ENCODE measurements around the gene MCM3. TPM values are rescaled to one million over a fixed set of nuclear protein-coding genes. Genes with fewer than 3 reads are reported as not detected.

The MCM3 gene
- polyA plus RNA-seq, 6 donors from 2014 or later: 45.1 to 70.0 (median 57.3) TPM

- Mint-ChIP-seq H3K27ac (peak overlapping the region in 1 of 6 donors; percentile 40), H3K9me3 (peaks cover 0 to 2% (median 0%) of the 10 kb centered on the region in 7 donors), H3K4me3 (no peak overlapping the region), H3K36me3 (peaks cover 0 to 4% of the 10 kb centered on the region in 2 donors), H3K27me3 (no peaks in the 10 kb centered on the region), H3K4me1 (peaks cover 18 to 28% (median 19%) of the 10 kb centered on the region in 3 donors)
- ATAC-seq (ENCODE audit: low read depth in 2 of 2): no peak
- no peak for DNase-seq
Measured at GRCh38 chr6:52293067-52293466, 8.5 kb upstream of the MCM3 start.

- H3K27ac Mint-ChIP-seq: peak overlapping the region in 2 of 6 donors; percentile 28 to 56
- peaks cover 0 to 10% (median 4%) of the 10 kb centered on the region in 3 donors for H3K4me1 Mint-ChIP-seq
- no peaks in the 10 kb centered on the region for H3K36me3 Mint-ChIP-seq
- DNase-seq (no peak), ATAC-seq (ENCODE audit: low read depth in 2 of 2) (no peak)
- H3K4me3 Mint-ChIP-seq: no peak overlapping the region
- H3K9me3 Mint-ChIP-seq: no peaks in the 10 kb centered on the region
- no peaks in the 10 kb centered on the region for H3K27me3 Mint-ChIP-seq
Measured at GRCh38 chr6:52288841-52289240, 4.3 kb upstream of the MCM3 start.

- H3K36me3 Mint-ChIP-seq: no peaks in the 10 kb centered on the region
- ATAC-seq (ENCODE audit: low read depth in 2 of 2) (no peak), DNase-seq (no peak)
- H3K9me3 Mint-ChIP-seq: no peaks in the 10 kb centered on the region
- no peaks in the 10 kb centered on the region for H3K27me3 Mint-ChIP-seq
- peak overlapping the region in 2 of 6 donors; percentile 14 to 28 for H3K27ac Mint-ChIP-seq
- H3K4me1 Mint-ChIP-seq: peaks cover 5 to 14% (median 7%) of the 10 kb centered on the region in 3 donors
- H3K4me3 Mint-ChIP-seq: no peak overlapping the region
Measured at GRCh38 chr6:52288216-52288615, 3.7 kb upstream of the MCM3 start.

GRCh38 chr6:52286798-52287432, 2.4 kb upstream of the MCM3 start:
- ATAC-seq (ENCODE audit: low read depth in 2 of 2) (no peak), DNase-seq (peak; percentile 30)
- Mint-ChIP-seq H3K4me1 (peaks cover 9 to 24% (median 13%) of the 10 kb centered on the region in 3 donors), H3K4me3 (peak overlapping the region in 1 of 8 donors; percentile 42), H3K27ac (peak overlapping the region in 1 of 6 donors; percentile 75), H3K27me3 (no peaks in the 10 kb centered on the region), H3K9me3 (no peaks in the 10 kb centered on the region), H3K36me3 (peaks cover 0 to 9% of the 10 kb centered on the region in 2 donors)

- Mint-ChIP-seq H3K27me3 (no peaks in the 10 kb centered on the region), H3K27ac (no peak overlapping the region), H3K9me3 (no peaks in the 10 kb centered on the region), H3K36me3 (peaks cover 7 to 9% of the 10 kb centered on the region in 2 donors), H3K4me3 (no peak overlapping the region), H3K4me1 (peaks cover 12 to 23% (median 13%) of the 10 kb centered on the region in 3 donors)
- no peak for ATAC-seq (ENCODE audit: low read depth in 2 of 2)
- no peak for DNase-seq
Measured at GRCh38 chr6:52285177-52286068, 881 bp upstream of the MCM3 start.

GRCh38 chr6:52284131-52284459, 447 bp downstream of the MCM3 start:
- H3K27ac Mint-ChIP-seq: peak overlapping the region in 3 of 6 donors; percentile 47 to 81 (median 49)
- DNase-seq (no peak), ATAC-seq (ENCODE audit: low read depth in 2 of 2) (no peak)
- H3K27me3 Mint-ChIP-seq: no peaks in the 10 kb centered on the region
- H3K36me3 Mint-ChIP-seq: peaks cover 9 to 11% of the 10 kb centered on the region in 2 donors
- H3K9me3 Mint-ChIP-seq: no peaks in the 10 kb centered on the region
- peaks cover 13 to 23% (median 14%) of the 10 kb centered on the region in 3 donors for H3K4me1 Mint-ChIP-seq
- no peak overlapping the region for H3K4me3 Mint-ChIP-seq

GRCh38 chr6:52283111-52283510, 1.4 kb downstream of the MCM3 start:
- peaks cover 9 to 18% of the 10 kb centered on the region in 2 donors for H3K36me3 Mint-ChIP-seq
- no peak for ATAC-seq (ENCODE audit: low read depth in 2 of 2)
- H3K4me3 Mint-ChIP-seq: peak overlapping the region in 4 of 8 donors; percentile 30 to 73 (median 47)

GRCh38 chr6:52276130-52276529, 8.4 kb downstream of the MCM3 start:
- Mint-ChIP-seq H3K36me3 (peaks cover 27 to 31% of the 10 kb centered on the region in 2 donors), H3K27me3 (no peaks in the 10 kb centered on the region), H3K9me3 (no peaks in the 10 kb centered on the region), H3K4me1 (peaks cover 0 to 12% (median 3%) of the 10 kb centered on the region in 3 donors), H3K4me3 (no peak overlapping the region), H3K27ac (no peak overlapping the region)
- ATAC-seq (ENCODE audit: low read depth in 2 of 2) (no peak), DNase-seq (no peak)

More at GRCh38 chr6:52283111-52283510, 1.4 kb downstream of the MCM3 start:
- DNase-seq: no peak
- peaks cover 13 to 23% (median 14%) of the 10 kb centered on the region in 3 donors for H3K4me1 Mint-ChIP-seq
- no peaks in the 10 kb centered on the region for H3K27me3 Mint-ChIP-seq
- H3K27ac Mint-ChIP-seq: peak overlapping the region in 1 of 6 donors; percentile 13
- H3K9me3 Mint-ChIP-seq: no peaks in the 10 kb centered on the region

GRCh38 chr6:52271852-52272460, 12.6 kb downstream of the MCM3 start:
- H3K9me3 Mint-ChIP-seq: no peaks in the 10 kb centered on the region
- H3K36me3 Mint-ChIP-seq: peaks cover 24 to 47% of the 10 kb centered on the region in 2 donors
- no peak for ATAC-seq (ENCODE audit: low read depth in 2 of 2)
- H3K4me1 Mint-ChIP-seq: peaks cover 0 to 7% (median 3%) of the 10 kb centered on the region in 3 donors
- peak overlapping the region in 1 of 6 donors; percentile 7 for H3K27ac Mint-ChIP-seq
- H3K27me3 Mint-ChIP-seq: no peaks in the 10 kb centered on the region
- DNase-seq: no peak
- H3K4me3 Mint-ChIP-seq: no peak overlapping the region

GRCh38 chr6:52263709-52264540, 20.6 kb downstream of the MCM3 start:
- ATAC-seq (ENCODE audit: low read depth in 2 of 2) (peak; percentile 65 to 76), DNase-seq (peak; percentile 45)
- peak overlapping the region in 3 of 6 donors; percentile 38 to 86 (median 68) for H3K27ac Mint-ChIP-seq
- peaks cover 19 to 28% of the 10 kb centered on the region in 2 donors for H3K36me3 Mint-ChIP-seq
- no peaks in the 10 kb centered on the region for H3K27me3 Mint-ChIP-seq
- H3K9me3 Mint-ChIP-seq: no peaks in the 10 kb centered on the region
- H3K4me1 Mint-ChIP-seq: peaks cover 0 to 5% (median 4%) of the 10 kb centered on the region in 3 donors
- H3K4me3 Mint-ChIP-seq: no peak overlapping the region

- H3K36me3 Mint-ChIP-seq: peaks cover 17 to 19% of the 10 kb centered on the region in 2 donors
Measured at GRCh38 chr6:52262620-52263344, 21.8 kb downstream of the MCM3 start.

GRCh38 chr6:52261229-52261628, 23.3 kb downstream of the MCM3 start:
- H3K9me3 Mint-ChIP-seq: no peaks in the 10 kb centered on the region
- no peak overlapping the region for H3K27ac Mint-ChIP-seq
- peaks cover 4 to 6% of the 10 kb centered on the region in 2 donors for H3K36me3 Mint-ChIP-seq
- DNase-seq (no peak), ATAC-seq (ENCODE audit: low read depth in 2 of 2) (no peak)
- peaks cover 0 to 5% (median 4%) of the 10 kb centered on the region in 3 donors for H3K4me1 Mint-ChIP-seq
- no peak overlapping the region for H3K4me3 Mint-ChIP-seq
- H3K27me3 Mint-ChIP-seq: no peaks in the 10 kb centered on the region

More at GRCh38 chr6:52262620-52263344, 21.8 kb downstream of the MCM3 start:
- Mint-ChIP-seq H3K4me3 (no peak overlapping the region), H3K9me3 (no peaks in the 10 kb centered on the region), H3K27ac (peak overlapping the region in 2 of 6 donors; percentile 52 to 58), H3K27me3 (no peaks in the 10 kb centered on the region), H3K4me1 (peaks cover 0 to 5% (median 4%) of the 10 kb centered on the region in 3 donors)
- no peak for ATAC-seq (ENCODE audit: low read depth in 2 of 2)
- DNase-seq: no peak

Measured in naive B cell (primary cell).